Activated CD4-positive, alpha-beta T cell treated with anti-CD3 and anti-CD28 coated beads, Interleukin-2, amount 10 ng/mL, durations not matched to agents 24 days and 14 days (primary cell): ENCODE measurements around the gene TBC1D7. TPM values are rescaled to one million over a fixed set of nuclear protein-coding genes. Genes with fewer than 3 reads are reported as not detected.
A peak's percentile ranks its signal among the peaks of the same experiment; 100 is the strongest.

ENCODE experiments used
- DNase-seq: peaks from one replicate; pipeline ENCODE4 v3.0.0; 2022
- H3K27ac Mint-ChIP-seq: one replicate; pipeline ENCODE4 v1.8.0; 2022; ENCODE audit warnings: mild to moderate bottlenecking, mixed read lengths
- H3K27me3 Mint-ChIP-seq: one replicate; pipeline ENCODE4 v1.8.0; 2022; ENCODE audit warnings: mixed read lengths
- H3K36me3 Mint-ChIP-seq: one replicate; pipeline ENCODE4 v1.8.0; 2022; ENCODE audit warnings: low read depth, mild to moderate bottlenecking, mixed read lengths
- H3K4me1 Mint-ChIP-seq: one replicate; pipeline ENCODE4 v1.8.0; 2021; ENCODE audit warnings: mixed read lengths
- H3K4me3 Mint-ChIP-seq: one replicate; pipeline ENCODE4 v1.8.0; 2022; ENCODE audit warnings: mild to moderate bottlenecking, moderate library complexity, mixed read lengths
- H3K9me3 Mint-ChIP-seq: one replicate; pipeline ENCODE4 v1.8.0; 2021; ENCODE audit warnings: mixed read lengths
- intact Hi-C: fragments of 100-400 bp; cut with micrococcal nuclease; formaldehyde crosslinking; loops from one replicate; pipeline ENCODE4 v1.15.1; 2023
- total RNA-seq: library from RNA; stranded (reverse); gene quantifications from 2 replicates; pipeline ENCODE4 v1.2.3, GENCODE V29; 2022

TBC1D7 gene
- 25.1 and 26.8 TPM in 2 replicates for total RNA-seq

DNA sequence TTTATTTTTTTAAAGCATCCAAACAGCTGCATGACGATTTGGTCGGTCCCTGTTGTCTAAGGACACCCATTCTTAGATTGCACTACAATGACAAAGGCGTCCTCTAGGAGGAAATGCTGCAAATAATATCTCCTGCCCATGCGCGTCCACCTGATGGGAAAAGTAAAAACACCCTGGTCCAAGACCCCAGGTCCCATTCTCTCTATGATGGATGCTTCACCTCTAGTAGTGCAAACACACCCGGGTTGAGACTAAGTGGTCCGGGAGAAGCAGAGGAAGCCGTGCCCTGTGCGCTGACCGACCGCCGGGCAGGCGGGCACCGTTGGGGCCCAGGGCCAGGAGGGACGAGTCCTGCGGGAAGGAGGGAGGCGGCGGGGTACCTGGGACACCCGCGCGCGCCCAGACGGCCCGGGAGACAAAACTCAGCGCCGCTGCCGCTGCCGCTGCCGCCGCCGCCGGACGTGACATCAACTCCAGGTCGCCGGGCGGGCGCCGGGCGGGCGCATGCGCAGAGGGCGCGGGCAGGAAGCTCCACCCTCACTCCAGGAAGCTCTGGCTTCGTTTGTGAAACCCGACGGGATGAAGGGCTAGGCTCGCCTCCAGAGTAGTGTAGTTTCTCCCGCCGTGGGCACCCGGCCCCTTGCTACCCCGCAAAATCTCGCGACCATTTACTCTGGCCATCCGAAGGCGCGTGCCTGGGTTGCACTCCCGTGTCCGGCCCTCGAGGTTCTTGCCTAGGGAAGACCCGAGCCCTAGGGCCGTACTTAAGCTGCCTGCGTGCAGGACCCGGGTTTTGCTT is at the start of gene TBC1D7:
TBC1D7 (minus strand) TSS at position 462 of the 799 bp plus-strand sequence. CDS start 1,639 bp downstream, outside the sequence.
- intact Hi-C loops = loop anchor here (1.0 to 2.0 kb wide), 5 partner anchors 26 to 287 kb away; partner anchors contain the start of genes GFOD1, NOL7 and SIRT5
- H3K4me1 Mint-ChIP-seq = peaks cover 34% of the 10 kb centered on the region
- DNase-seq = peak; percentile 98
- H3K27me3 Mint-ChIP-seq = no peaks in the 10 kb centered on the region
- H3K36me3 Mint-ChIP-seq = peaks cover 11% of the 10 kb centered on the region
- H3K4me3 Mint-ChIP-seq = peak within 1 kb of the TSS; percentile 85
- H3K9me3 Mint-ChIP-seq = no peaks in the 10 kb centered on the region
- H3K27ac Mint-ChIP-seq = peak within 1 kb of the TSS; percentile 96

- DNase-seq = no peak
- no peaks in the 10 kb centered on the region for H3K27me3 Mint-ChIP-seq
- intact Hi-C loops = no loop called here
- no peak overlapping the region for H3K4me3 Mint-ChIP-seq
- H3K4me1 Mint-ChIP-seq = peaks cover 23% of the 10 kb centered on the region
- no peak overlapping the region for H3K27ac Mint-ChIP-seq
- peaks cover 6% of the 10 kb centered on the region for H3K36me3 Mint-ChIP-seq
- peaks cover 5% of the 10 kb centered on the region for H3K9me3 Mint-ChIP-seq
Observed at GRCh38 chr6:13377054-13377758, 48.9 kb upstream of the TBC1D7 start.

GRCh38 chr6:13375360-13375878 is 47.1 kb upstream of the TBC1D7 start:
- intact Hi-C loops = loop anchor here (1.0 kb wide), 2 partner anchors 19 to 51 kb away; no protein-coding TSS in a partner anchor
- Mint-ChIP-seq H3K27ac (peak overlapping the region; percentile 39), H3K4me3 (peak overlapping the region; percentile 28), H3K4me1 (peaks cover 19% of the 10 kb centered on the region), H3K27me3 (no peaks in the 10 kb centered on the region), H3K36me3 (peaks cover 6% of the 10 kb centered on the region), H3K9me3 (peaks cover 5% of the 10 kb centered on the region)
- DNase-seq = peak; percentile 70

- peaks cover 6% of the 10 kb centered on the region for H3K36me3 Mint-ChIP-seq
- no peak overlapping the region for H3K4me3 Mint-ChIP-seq
- no peak overlapping the region for H3K27ac Mint-ChIP-seq
- no peaks in the 10 kb centered on the region for H3K27me3 Mint-ChIP-seq
- peaks cover 5% of the 10 kb centered on the region for H3K9me3 Mint-ChIP-seq
- no peak for DNase-seq
- intact Hi-C loops = no loop called here
- peaks cover 17% of the 10 kb centered on the region for H3K4me1 Mint-ChIP-seq
Observed at GRCh38 chr6:13373919-13374318, 45.6 kb upstream of the TBC1D7 start.

GRCh38 chr6:13373488-13373886 is 45.1 kb upstream of the TBC1D7 start:
- DNase-seq = no peak
- Mint-ChIP-seq H3K36me3 (peaks cover 6% of the 10 kb centered on the region), H3K4me3 (no peak overlapping the region), H3K27ac (no peak overlapping the region), H3K9me3 (peaks cover 5% of the 10 kb centered on the region), H3K4me1 (peaks cover 17% of the 10 kb centered on the region), H3K27me3 (no peaks in the 10 kb centered on the region)
- intact Hi-C loops = no loop called here

DNA sequence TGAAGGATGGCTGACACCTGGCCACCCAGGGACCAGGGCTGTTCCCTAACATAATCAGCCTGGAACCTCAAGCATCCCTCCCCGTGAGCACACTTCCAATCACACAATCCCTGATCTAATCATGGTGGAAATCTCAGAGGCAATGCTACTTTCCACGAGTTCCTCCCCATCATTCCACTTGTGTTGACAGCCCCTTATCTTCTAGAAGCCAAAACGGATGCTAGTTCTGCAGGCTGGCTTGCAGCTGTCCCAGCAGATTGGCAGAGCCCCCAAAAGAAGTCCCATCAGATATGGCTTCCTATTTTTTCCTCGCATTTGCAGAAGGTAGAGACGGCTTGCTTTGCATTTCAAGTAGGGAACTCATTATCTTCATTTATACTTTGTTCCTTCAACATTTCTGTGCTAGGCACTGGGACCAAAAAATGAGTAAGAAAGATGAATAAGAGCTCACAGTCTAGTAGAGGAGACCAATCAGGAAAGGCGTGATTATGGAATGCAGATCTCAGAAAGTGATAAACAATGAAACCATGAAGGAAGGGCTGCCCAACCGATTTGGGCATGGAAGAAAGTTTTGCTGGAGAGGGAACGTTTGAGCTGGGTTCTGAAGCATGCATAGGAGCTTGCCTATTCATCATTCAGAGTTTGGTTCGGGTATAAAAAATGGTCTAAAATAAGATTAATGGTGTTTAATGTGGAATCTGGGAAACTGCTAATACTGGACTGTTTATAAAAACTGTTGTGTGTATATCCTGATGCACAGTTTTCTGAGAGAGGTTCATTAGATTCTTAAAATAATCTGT is 44.6 kb upstream of the TBC1D7 start:
- intact Hi-C loops = no loop called here
- H3K36me3 Mint-ChIP-seq = peaks cover 6% of the 10 kb centered on the region
- no peak overlapping the region for H3K27ac Mint-ChIP-seq
- DNase-seq = no peak
- H3K4me1 Mint-ChIP-seq = peaks cover 17% of the 10 kb centered on the region
- H3K4me3 Mint-ChIP-seq = no peak overlapping the region
- peaks cover 5% of the 10 kb centered on the region for H3K9me3 Mint-ChIP-seq
- no peaks in the 10 kb centered on the region for H3K27me3 Mint-ChIP-seq

- DNase-seq = no peak
- H3K27ac Mint-ChIP-seq = no peak overlapping the region
- intact Hi-C loops = no loop called here
- peaks cover 17% of the 10 kb centered on the region for H3K4me1 Mint-ChIP-seq
- no peak overlapping the region for H3K4me3 Mint-ChIP-seq
- H3K27me3 Mint-ChIP-seq = no peaks in the 10 kb centered on the region
- H3K36me3 Mint-ChIP-seq = peaks cover 1% of the 10 kb centered on the region
- H3K9me3 Mint-ChIP-seq = peaks cover 5% of the 10 kb centered on the region
Observed at GRCh38 chr6:13372076-13372475, 43.7 kb upstream of the TBC1D7 start.

- Mint-ChIP-seq H3K4me1 (peaks cover 17% of the 10 kb centered on the region), H3K9me3 (peaks cover 4% of the 10 kb centered on the region), H3K4me3 (no peak overlapping the region), H3K36me3 (peaks cover 1% of the 10 kb centered on the region), H3K27ac (no peak overlapping the region), H3K27me3 (no peaks in the 10 kb centered on the region)
- intact Hi-C loops = no loop called here
- DNase-seq = no peak
Observed at GRCh38 chr6:13371421-13372072, 43.2 kb upstream of the TBC1D7 start.

GRCh38 chr6:13370623-13371022 is 42.3 kb upstream of the TBC1D7 start:
- Mint-ChIP-seq H3K4me3 (no peak overlapping the region), H3K4me1 (peaks cover 11% of the 10 kb centered on the region), H3K27me3 (no peaks in the 10 kb centered on the region), H3K36me3 (no peaks in the 10 kb centered on the region), H3K9me3 (no peaks in the 10 kb centered on the region), H3K27ac (no peak overlapping the region)
- DNase-seq = no peak
- intact Hi-C loops = no loop called here

DNA sequence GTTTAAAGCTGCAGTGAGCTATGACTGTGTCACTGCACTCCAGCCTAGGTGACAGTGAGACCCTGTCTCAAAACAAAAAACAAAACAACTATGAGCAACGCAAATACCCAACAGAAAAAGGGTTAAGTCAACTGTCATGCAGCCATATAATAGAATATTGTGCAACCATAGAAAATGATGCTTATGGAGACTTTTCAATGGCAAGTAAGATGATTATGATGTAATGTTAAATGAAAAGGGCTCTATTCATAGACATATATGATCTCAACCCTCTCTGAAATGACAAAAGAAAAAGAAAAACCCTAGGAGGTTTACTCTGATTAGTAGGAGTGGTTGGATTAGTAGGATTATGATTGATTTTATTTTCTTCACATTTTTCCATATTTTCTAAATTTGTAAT is 41.3 kb upstream of the TBC1D7 start:
- DNase-seq = no peak
- H3K27ac Mint-ChIP-seq = no peak overlapping the region
- no peak overlapping the region for H3K4me3 Mint-ChIP-seq
- no peaks in the 10 kb centered on the region for H3K36me3 Mint-ChIP-seq
- intact Hi-C loops = no loop called here
- H3K9me3 Mint-ChIP-seq = no peaks in the 10 kb centered on the region
- H3K27me3 Mint-ChIP-seq = no peaks in the 10 kb centered on the region
- H3K4me1 Mint-ChIP-seq = peaks cover 4% of the 10 kb centered on the region

DNA sequence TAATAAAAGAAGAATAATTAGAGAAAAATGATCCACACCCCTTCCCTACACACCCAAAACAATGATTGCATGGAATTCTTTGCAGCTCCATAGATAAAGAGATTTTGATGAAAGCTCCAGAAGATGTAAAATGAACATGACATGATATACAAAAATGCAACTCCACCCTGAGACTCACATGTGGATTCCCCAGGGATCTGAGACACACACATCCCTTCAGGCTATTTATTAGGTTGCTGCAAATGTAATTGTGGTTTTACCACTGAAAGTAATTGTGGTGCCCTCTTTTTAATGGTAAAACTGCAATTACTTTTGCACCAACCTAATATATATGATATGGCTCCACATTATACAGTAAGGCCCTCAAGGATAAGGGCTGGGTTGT is 40.4 kb upstream of the TBC1D7 start:
- H3K4me1 Mint-ChIP-seq = peaks cover 3% of the 10 kb centered on the region
- no peak for DNase-seq
- H3K9me3 Mint-ChIP-seq = no peaks in the 10 kb centered on the region
- H3K36me3 Mint-ChIP-seq = no peaks in the 10 kb centered on the region
- no peaks in the 10 kb centered on the region for H3K27me3 Mint-ChIP-seq
- H3K27ac Mint-ChIP-seq = no peak overlapping the region
- H3K4me3 Mint-ChIP-seq = no peak overlapping the region
- intact Hi-C loops = no loop called here

- Mint-ChIP-seq H3K4me3 (no peak overlapping the region), H3K36me3 (no peaks in the 10 kb centered on the region), H3K27me3 (no peaks in the 10 kb centered on the region), H3K9me3 (no peaks in the 10 kb centered on the region), H3K27ac (no peak overlapping the region), H3K4me1 (no peaks in the 10 kb centered on the region)
- intact Hi-C loops = no loop called here
- no peak for DNase-seq
Observed at GRCh38 chr6:13368079-13368730, 39.9 kb upstream of the TBC1D7 start.

DNA sequence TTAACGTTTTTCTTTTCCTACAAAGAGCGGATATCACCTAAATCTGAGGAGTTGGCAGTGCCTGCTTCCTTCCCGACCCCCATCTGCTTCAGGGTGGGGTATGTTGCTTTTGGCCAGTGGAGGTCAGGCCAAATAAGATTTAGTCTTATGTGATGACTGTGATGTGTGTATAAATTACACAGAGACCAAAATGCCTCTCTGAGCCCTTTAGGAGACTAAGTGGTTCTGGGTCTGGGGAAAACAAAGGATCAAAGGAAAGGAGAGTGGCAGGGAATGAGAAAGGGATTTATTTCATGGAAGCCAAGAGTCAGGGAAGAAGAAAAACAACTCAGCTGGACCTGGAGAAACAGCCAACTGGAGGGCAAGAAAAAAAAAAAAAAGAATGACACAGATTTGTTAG is 39.1 kb upstream of the TBC1D7 start:
- Mint-ChIP-seq H3K9me3 (no peaks in the 10 kb centered on the region), H3K27me3 (no peaks in the 10 kb centered on the region), H3K4me1 (no peaks in the 10 kb centered on the region), H3K4me3 (no peak overlapping the region), H3K36me3 (peaks cover 2% of the 10 kb centered on the region), H3K27ac (no peak overlapping the region)
- intact Hi-C loops = no loop called here
- DNase-seq = no peak
